Peyer's patch (tissue), 4 donors: ENCODE data around the gene MAP3K9.

Experiments used
- POLR2A ChIP-seq, 2 donors: fragments of 450-650 bp; IDR thresholded peaks; one replicate each; pipeline ENCODE4 v1.5.1; 2017; ENCODE audit warnings: antibody characterized with exemption in 2 of 2, mild to moderate bottlenecking in 2 of 2, moderate library complexity in 2 of 2
- TF ChIP-seq, protein P1 (sequence below), 6 experiments: fragments of 450-650 bp in 4 of 6; fragments of 200-600 bp in 2 of 6; sonication (generic) in 1 of 6; IDR thresholded peaks; one replicate each; pipeline ENCODE4 v1.5.1; 2017 to 2019; ENCODE audit warnings: antibody characterized with exemption in 6 of 6, mild to moderate bottlenecking in 3 of 6, moderate library complexity in 1 of 6

DNA sequence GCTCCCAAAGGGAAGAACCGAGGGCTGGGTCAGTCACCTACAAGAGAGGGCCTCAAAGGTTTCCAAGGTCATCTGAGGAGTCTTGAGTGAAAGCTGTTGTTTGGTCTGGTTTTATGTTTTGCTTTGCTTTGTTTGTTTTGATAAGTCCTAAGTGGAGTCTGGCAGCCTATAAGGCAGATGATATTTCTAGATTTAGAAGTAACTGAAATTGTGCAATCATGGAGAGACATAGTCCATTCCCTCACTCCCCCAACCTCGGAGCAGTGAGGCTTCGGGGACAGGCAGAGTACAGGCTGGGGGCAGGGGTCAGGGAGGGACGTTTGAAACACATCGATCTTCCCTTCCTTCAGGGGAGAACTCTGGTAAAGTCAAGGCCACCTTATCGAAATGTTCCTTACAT, 125.3 kb downstream of the MAP3K9 start:
- TF ChIP-seq, protein P1, sequence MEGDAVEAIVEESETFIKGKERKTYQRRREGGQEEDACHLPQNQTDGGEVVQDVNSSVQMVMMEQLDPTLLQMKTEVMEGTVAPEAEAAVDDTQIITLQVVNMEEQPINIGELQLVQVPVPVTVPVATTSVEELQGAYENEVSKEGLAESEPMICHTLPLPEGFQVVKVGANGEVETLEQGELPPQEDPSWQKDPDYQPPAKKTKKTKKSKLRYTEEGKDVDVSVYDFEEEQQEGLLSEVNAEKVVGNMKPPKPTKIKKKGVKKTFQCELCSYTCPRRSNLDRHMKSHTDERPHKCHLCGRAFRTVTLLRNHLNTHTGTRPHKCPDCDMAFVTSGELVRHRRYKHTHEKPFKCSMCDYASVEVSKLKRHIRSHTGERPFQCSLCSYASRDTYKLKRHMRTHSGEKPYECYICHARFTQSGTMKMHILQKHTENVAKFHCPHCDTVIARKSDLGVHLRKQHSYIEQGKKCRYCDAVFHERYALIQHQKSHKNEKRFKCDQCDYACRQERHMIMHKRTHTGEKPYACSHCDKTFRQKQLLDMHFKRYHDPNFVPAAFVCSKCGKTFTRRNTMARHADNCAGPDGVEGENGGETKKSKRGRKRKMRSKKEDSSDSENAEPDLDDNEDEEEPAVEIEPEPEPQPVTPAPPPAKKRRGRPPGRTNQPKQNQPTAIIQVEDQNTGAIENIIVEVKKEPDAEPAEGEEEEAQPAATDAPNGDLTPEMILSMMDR (IDR thresholded peaks at IDR 0.05): no peak
- no peak for TF ChIP-seq POLR2A (IDR thresholded peaks at IDR 0.05)
